ENCODE data around the gene JHY. TPM values are rescaled to one million over a fixed set of nuclear protein-coding genes. Genes with fewer than 3 reads are reported as not detected.
A peak's percentile ranks its signal among the peaks of the same experiment; 100 is the strongest.
"Not testable (repeated sequence)": the region's sequence is repeated elsewhere in the genome, so short reads cannot be mapped to it uniquely, and the experiment has no call there.

Gene JHY
- total RNA-seq, 2 experiments from 2014 or later = 2.9 to 3.1 TPM

DNA sequence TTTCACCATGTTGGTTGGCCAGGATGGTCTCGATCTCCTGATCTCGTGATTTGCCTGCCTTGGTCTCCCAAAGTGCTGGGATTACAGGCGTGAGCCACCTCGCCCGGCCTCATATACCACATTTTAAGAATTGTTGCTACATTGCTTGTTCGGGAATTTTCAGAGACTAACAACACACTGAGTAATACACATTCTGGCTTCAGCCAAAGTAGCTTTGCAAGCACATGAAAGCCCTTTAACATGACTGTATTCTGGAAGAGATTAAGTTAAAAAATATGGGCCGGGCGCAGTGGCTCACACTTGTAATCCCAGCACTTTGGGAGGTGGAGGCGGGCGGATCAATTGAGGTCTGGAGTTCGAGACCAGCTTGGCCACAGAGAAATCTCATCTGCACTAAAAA is 29.3 kb upstream of the JHY start:
- Mint-ChIP-seq H3K27ac (peak overlapping the region; percentile 70), H3K4me1 (peaks cover 32% of the 10 kb centered on the region), H3K4me3 (no peak overlapping the region), H3K9me3 (no peaks in the 10 kb centered on the region), H3K27me3 (peaks cover 4% of the 10 kb centered on the region), H3K36me3 (ENCODE audit: low read depth) (no peaks in the 10 kb centered on the region)
- ChIA-PET POLR2A (no interaction called here), CTCF (interaction anchor here (0.5 to 2.2 kb wide), 16 partner anchors 10 to 1549 kb away, joined by 3 to 10 read pairs (median 3); no protein-coding TSS in a partner anchor)
- DNase-seq = no peak

DNA sequence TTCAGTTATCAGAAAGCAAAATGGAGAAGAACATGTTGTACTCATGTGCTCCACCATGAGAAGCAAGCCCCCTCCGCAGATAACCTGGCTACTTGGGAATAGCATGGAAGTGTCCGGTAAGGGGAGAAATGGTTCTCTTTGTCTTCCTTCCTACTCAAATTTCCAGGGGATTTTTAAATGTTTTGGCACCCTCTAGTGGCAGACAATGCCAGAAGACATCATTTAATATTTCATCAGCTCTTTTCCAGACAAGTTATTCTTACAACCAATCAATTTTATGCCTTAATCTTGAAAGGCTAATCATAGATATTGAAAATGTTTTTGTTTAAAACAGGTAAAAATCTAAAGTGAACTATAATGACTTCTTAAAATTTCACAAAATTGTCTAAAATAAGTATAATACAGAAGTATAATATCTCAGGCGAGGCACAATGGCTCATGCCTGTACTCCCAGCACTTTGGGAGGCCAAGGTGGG is 28.6 kb upstream of the JHY start:
- H3K27ac Mint-ChIP-seq = no peak overlapping the region
- no peaks in the 10 kb centered on the region for H3K36me3 Mint-ChIP-seq (ENCODE audit: low read depth)
- ChIA-PET POLR2A (no interaction called here), CTCF (interaction anchor here (0.5 to 2.2 kb wide), 14 partner anchors 10 to 1549 kb away, joined by 3 to 10 read pairs (median 4); no protein-coding TSS in a partner anchor)
- peaks cover 6% of the 10 kb centered on the region for H3K27me3 Mint-ChIP-seq
- peak; percentile 77 for DNase-seq
- no peaks in the 10 kb centered on the region for H3K9me3 Mint-ChIP-seq
- peaks cover 32% of the 10 kb centered on the region for H3K4me1 Mint-ChIP-seq
- H3K4me3 Mint-ChIP-seq = no peak overlapping the region

DNA sequence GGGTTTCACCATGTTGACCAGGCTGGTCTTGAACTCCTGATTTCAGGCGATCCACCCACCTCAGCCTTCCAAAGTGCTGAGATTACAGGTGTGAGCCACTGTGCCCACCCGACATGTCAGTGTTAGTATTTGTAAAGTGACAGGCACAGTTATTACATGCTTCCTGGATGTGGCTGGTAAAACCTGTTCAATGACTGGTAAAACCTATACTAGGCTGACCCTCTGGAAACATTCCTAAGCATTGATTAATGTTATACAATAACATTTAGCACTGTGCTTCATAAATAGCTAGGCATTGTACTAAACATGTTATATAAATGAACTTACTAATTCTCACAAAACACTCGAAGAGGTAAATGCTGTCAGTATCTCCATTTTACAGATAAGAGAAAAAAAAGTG is 20.9 kb upstream of the JHY start:
- Mint-ChIP-seq H3K27ac (no peak overlapping the region), H3K4me1 (peaks cover 4% of the 10 kb centered on the region), H3K4me3 (no peak overlapping the region), H3K36me3 (ENCODE audit: low read depth) (no peaks in the 10 kb centered on the region), H3K9me3 (no peaks in the 10 kb centered on the region), H3K27me3 (peaks cover 14% of the 10 kb centered on the region)
- DNase-seq = no peak
- ChIA-PET POLR2A (no interaction called here), CTCF (no interaction called here)

DNA sequence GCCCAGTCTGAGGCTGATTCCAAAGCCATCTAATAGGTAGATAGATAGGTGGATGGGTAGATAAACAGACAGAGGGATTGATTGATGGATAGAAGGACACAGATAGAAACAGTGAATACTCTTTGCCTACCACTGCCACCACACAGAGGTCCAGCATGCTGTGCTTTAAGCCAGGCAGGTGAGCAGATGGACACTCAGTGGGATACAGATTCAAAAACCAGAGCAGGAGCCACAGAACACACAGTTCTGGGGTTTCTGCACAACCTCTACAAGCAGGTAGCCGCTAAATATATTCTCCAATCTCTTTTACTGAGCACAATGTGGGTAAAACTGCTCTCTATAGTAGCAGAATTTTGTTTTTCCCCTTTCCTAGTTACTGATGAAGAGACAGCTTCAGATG is 20.5 kb upstream of the JHY start:
- Mint-ChIP-seq H3K27ac (no peak overlapping the region), H3K9me3 (no peaks in the 10 kb centered on the region), H3K4me3 (no peak overlapping the region), H3K4me1 (peaks cover 2% of the 10 kb centered on the region), H3K27me3 (peaks cover 14% of the 10 kb centered on the region), H3K36me3 (ENCODE audit: low read depth) (no peaks in the 10 kb centered on the region)
- CTCF ChIA-PET = no interaction called here
- POLR2A ChIA-PET = no interaction called here
- DNase-seq = no peak

DNA sequence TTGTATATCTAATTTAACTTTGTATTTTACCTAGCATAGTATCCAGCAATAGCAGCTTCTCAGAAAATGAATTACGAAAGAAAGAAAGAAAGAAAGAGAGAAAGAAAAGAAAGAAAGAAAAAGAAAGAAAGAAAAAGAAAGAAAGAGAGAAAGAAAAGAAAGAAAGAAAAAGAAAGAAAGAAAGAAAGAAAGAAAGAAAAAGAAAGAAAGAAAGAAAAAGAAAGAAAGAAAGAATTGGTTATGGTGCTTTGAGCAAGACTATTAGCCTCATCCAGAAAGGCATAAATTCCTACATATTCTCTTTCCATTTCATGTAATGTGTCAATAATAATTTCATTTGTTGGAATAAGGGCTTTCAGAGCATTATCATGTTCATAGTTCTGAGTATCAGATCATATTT is 19.4 kb upstream of the JHY start:
- CTCF ChIA-PET = interaction anchor here (0.7 to 1.5 kb wide), 3 partner anchors 13 to 178 kb away, joined by 3 to 9 read pairs (median 3); no protein-coding TSS in a partner anchor
- POLR2A ChIA-PET = not testable (repeated sequence)

DNA sequence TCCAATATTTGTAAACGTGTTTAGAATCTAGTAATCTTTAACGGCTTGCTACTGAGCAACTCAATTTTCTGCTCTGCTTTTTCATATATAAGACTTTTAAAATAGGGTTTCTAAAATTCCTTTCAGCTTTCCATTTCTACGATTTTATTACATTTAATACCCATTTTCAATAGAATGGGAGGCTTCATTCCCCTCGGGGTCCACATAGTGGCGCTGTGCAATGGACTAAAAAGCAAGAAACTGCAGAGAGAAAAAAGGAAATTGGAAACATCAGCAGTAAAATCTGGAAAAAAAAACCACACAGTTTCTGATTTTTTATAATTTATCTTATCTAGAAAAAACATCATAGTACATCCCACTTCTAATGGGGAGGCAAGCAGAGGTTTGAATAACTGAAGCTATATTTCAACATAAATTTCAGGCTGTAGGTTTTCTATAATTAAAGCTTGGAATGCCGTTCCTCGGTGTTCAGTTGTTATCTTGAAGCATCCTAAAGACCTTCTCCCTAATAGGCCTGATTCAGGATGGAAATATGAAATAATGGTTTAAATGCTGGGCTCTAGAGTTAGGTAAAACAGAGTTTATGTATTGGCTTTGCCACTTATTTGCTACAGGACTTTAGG is 18.7 kb upstream of the JHY start:
- H3K36me3 Mint-ChIP-seq (ENCODE audit: low read depth) = no peaks in the 10 kb centered on the region
- peaks cover 2% of the 10 kb centered on the region for H3K4me1 Mint-ChIP-seq
- CTCF ChIA-PET = interaction anchor here (0.7 to 1.5 kb wide), 3 partner anchors 12 to 158 kb away, joined by 3 to 9 read pairs (median 3); no protein-coding TSS in a partner anchor

More for the DNA sequence above, 19.4 kb upstream of the JHY start:
- H3K4me1 Mint-ChIP-seq; H3K36me3 Mint-ChIP-seq (ENCODE audit: low read depth); H3K9me3 Mint-ChIP-seq; DNase-seq; H3K4me3 Mint-ChIP-seq; H3K27ac Mint-ChIP-seq: not testable (repeated sequence)
- H3K27me3 Mint-ChIP-seq = peaks cover 10% of the 10 kb centered on the region

DNA sequence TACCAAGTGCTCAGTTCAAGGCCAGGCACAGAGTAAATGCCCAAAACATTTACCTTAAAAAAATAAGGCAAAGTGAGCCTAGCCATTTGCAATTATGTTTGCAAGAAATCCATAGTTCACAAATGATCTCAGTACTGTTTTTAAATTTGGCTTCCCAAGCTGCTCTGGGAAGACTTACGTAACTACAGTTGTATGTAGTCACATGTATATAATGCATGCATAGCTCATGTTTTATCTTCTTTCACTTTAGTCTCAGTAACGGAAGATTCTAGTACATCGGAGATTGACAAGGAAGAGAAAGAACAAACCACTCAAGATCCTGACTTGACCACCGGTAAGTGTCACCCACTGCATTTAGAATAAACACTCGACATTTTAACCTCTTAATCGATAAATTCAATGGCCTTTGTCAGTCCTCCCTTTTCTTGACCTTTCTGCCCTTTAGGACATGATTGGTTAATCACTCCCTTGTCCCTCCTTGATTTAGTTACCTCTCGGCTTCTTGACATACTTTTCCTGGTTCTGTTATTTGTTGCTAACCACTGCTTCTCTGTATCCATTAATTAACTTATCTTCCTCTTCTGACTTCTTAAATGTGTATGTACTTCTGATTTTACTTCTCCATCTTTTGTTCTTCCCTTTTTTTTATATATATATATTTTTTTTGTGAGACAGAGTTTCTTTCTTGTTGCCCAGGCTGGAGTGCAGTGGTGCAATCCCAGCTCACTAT is 18.0 kb upstream of the JHY start:
- Mint-ChIP-seq H3K27me3 (peaks cover 9% of the 10 kb centered on the region), H3K9me3 (no peaks in the 10 kb centered on the region), H3K4me3 (no peak overlapping the region), H3K4me1 (peaks cover 2% of the 10 kb centered on the region), H3K27ac (no peak overlapping the region), H3K36me3 (ENCODE audit: low read depth) (no peaks in the 10 kb centered on the region)
- CTCF ChIA-PET = interaction anchor here (0.7 to 1.5 kb wide), 3 partner anchors 11 to 157 kb away, joined by 3 to 9 read pairs (median 3); no protein-coding TSS in a partner anchor
- no peak for DNase-seq
- POLR2A ChIA-PET = no interaction called here

More for the DNA sequence above, 18.7 kb upstream of the JHY start:
- POLR2A ChIA-PET = no interaction called here
- H3K4me3 Mint-ChIP-seq = no peak overlapping the region
- H3K27me3 Mint-ChIP-seq = peaks cover 9% of the 10 kb centered on the region
- H3K9me3 Mint-ChIP-seq = no peaks in the 10 kb centered on the region
- peak; percentile 47 for DNase-seq
- no peak overlapping the region for H3K27ac Mint-ChIP-seq

DNA sequence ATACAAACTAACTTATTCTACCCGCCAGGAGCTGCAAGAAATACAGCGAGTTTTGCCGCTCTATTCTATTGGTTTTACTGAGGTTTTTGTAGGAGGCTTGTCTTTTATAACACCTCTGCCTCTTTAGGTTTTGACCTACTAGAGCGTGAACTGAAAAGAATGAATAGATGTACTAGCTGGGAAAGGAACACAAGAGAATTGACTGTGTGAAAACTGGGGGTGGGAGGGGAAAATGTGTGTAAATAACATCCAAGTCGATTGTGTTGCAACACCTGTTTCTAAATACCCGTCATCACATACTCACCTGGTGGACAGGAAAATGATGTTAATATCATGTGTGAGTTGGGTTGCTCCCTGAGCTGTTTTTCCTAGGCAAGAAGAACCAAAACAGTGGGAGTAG is 12.9 kb upstream of the JHY start:
- H3K4me3 Mint-ChIP-seq = no peak overlapping the region
- no peaks in the 10 kb centered on the region for H3K4me1 Mint-ChIP-seq
- H3K36me3 Mint-ChIP-seq (ENCODE audit: low read depth) = no peaks in the 10 kb centered on the region
- ChIA-PET CTCF (interaction anchor here (1.0 to 2.8 kb wide), 4 partner anchors 10 to 115 kb away, joined by 3 to 13 read pairs (median 4); no protein-coding TSS in a partner anchor), POLR2A (no interaction called here)
- H3K9me3 Mint-ChIP-seq = no peaks in the 10 kb centered on the region
- no peak for DNase-seq
- H3K27me3 Mint-ChIP-seq = no peaks in the 10 kb centered on the region
- no peak overlapping the region for H3K27ac Mint-ChIP-seq

DNA sequence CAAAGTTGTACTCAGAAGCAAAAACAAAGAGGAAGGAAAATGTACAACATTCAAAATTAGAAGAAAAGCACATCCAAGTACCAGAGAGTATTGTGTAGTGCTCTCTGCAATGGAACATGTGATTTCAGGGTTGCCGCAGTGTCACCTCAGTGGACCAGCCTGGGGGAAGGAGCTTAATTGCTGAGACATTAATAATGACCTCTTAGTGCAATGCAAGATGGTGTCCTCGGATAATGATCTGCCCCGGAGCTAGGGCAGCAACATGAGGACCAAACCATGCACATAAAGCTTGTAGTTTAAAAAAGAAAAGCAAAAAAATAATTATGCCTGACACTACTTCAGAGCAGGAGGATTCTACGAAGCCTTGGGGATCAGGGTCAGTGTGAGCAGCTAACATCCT is 11.3 kb upstream of the JHY start:
- Mint-ChIP-seq H3K4me1 (peaks cover 2% of the 10 kb centered on the region), H3K4me3 (no peak overlapping the region), H3K36me3 (ENCODE audit: low read depth) (no peaks in the 10 kb centered on the region), H3K9me3 (no peaks in the 10 kb centered on the region), H3K27me3 (no peaks in the 10 kb centered on the region), H3K27ac (no peak overlapping the region)
- DNase-seq = no peak
- ChIA-PET CTCF (interaction anchor here (2.8 kb wide), 1 partner anchor 12 kb away, joined by 13 read pairs; no protein-coding TSS in a partner anchor), POLR2A (no interaction called here)

DNA sequence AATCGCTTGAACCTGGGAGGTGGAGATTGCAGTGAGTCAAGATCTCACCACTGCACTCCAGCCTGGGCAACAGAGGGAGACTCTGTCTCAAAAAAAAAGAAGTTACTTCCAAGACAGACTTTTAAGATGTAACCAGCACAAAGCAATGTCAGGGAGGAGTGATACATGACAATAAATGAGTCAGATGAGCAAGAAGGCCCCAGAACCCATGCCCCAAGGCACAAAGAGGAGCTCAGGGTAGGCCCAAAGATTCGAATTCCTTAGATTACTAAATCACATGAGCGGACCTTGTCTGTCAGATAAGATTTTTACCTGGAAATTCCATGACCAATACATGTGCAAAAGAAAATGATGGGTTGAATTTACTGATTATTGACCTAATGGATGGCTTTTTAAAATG is 10.5 kb upstream of the JHY start:
- H3K4me1 Mint-ChIP-seq = peaks cover 2% of the 10 kb centered on the region
- ChIA-PET CTCF (no interaction called here), POLR2A (no interaction called here)
- no peak overlapping the region for H3K27ac Mint-ChIP-seq
- no peaks in the 10 kb centered on the region for H3K9me3 Mint-ChIP-seq
- H3K4me3 Mint-ChIP-seq = no peak overlapping the region
- H3K27me3 Mint-ChIP-seq = no peaks in the 10 kb centered on the region
- no peaks in the 10 kb centered on the region for H3K36me3 Mint-ChIP-seq (ENCODE audit: low read depth)
- no peak for DNase-seq

DNA sequence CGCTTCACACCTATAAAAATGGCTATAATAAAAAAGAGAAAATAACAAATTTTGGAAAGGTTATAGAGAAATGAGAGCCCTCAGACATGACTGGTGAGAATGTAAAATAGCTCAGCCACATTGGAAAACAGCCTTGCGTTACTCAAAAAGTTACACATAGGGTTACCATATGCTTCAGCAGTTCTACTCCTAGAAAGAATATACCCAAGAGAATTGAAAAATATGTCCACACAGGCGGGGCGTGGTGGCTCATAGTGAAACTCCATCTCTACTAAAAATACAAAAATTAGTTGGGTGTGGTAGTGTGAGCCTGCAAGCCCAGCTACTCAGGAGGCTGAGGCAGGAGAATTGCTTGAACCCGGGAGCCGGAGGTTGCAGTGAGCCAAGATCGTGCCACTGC is 7.6 kb upstream of the JHY start:
- no peak overlapping the region for H3K27ac Mint-ChIP-seq
- ChIA-PET CTCF (interaction anchor here (0.5 to 1.1 kb wide), 2 partner anchors 10 to 11 kb away, joined by 3 read pairs; no protein-coding TSS in a partner anchor), POLR2A (no interaction called here)

DNA sequence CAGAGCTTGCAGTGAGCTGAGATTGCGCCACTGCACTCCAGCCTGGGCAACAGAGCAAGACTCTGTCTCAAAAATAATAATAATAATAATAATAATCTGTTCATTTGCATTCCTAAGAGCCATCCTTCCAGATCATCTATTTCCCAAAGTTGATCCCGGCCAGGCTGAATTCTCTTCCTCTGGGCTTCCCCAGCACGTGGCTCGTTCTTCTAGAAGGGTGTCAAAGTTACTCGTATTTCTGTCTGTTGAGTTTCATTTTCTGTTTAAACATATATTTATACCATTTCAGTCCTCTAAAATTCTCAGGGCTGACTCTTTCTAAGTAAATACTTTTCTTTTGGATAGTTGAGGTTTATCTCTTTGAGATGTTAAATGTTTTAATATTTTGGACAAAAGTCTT is 4.8 kb upstream of the JHY start:
- peaks cover 3% of the 10 kb centered on the region for H3K36me3 Mint-ChIP-seq (ENCODE audit: low read depth)
- H3K4me1 Mint-ChIP-seq = peaks cover 23% of the 10 kb centered on the region
- H3K27me3 Mint-ChIP-seq = peaks cover 19% of the 10 kb centered on the region
- peak overlapping the region; percentile 62 for H3K4me3 Mint-ChIP-seq
- ChIA-PET CTCF (interaction anchor here (1.7 kb wide), 1 partner anchor 14 kb away, joined by 3 read pairs; no protein-coding TSS in a partner anchor), POLR2A (no interaction called here)
- H3K9me3 Mint-ChIP-seq = no peaks in the 10 kb centered on the region
- H3K27ac Mint-ChIP-seq = peak overlapping the region; percentile 55
- DNase-seq = no peak

More for the DNA sequence above, 7.6 kb upstream of the JHY start:
- no peak for DNase-seq
- peaks cover 5% of the 10 kb centered on the region for H3K27me3 Mint-ChIP-seq
- H3K9me3 Mint-ChIP-seq = no peaks in the 10 kb centered on the region
- peaks cover 3% of the 10 kb centered on the region for H3K36me3 Mint-ChIP-seq (ENCODE audit: low read depth)
- no peak overlapping the region for H3K4me3 Mint-ChIP-seq
- peaks cover 9% of the 10 kb centered on the region for H3K4me1 Mint-ChIP-seq

DNA sequence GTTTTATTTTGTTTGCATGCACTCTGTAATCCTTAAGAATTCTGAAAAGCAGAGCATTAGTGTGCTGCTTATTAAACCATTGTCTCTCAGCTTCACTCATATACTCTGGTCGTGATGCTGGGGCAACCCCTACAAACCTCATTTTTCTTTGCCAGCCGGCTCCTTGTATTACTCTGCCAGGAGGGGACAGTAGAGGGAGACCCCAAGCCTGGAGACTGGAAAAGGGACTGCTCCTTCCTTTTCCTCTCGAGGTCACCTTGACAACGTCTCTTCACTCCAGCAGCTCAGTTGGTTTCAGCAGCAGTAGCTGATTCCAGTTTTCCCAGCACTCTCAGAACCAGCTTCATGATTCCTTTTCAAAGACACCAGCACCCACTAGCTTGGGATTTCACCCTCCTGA is 2.8 kb upstream of the JHY start:
- no peak for DNase-seq
- CTCF ChIA-PET = interaction anchor here (1.3 to 1.7 kb wide), 2 partner anchors 26 to 141 kb away, joined by 3 to 5 read pairs; no protein-coding TSS in a partner anchor
- H3K27me3 Mint-ChIP-seq = peaks cover 19% of the 10 kb centered on the region
- H3K27ac Mint-ChIP-seq = no peak overlapping the region
- no peaks in the 10 kb centered on the region for H3K9me3 Mint-ChIP-seq
- H3K4me3 Mint-ChIP-seq = no peak overlapping the region
- POLR2A ChIA-PET = no interaction called here
- H3K4me1 Mint-ChIP-seq = peaks cover 31% of the 10 kb centered on the region
- peaks cover 3% of the 10 kb centered on the region for H3K36me3 Mint-ChIP-seq (ENCODE audit: low read depth)

Data from activated CD4-positive, alpha-beta T cell treated with anti-CD3 and anti-CD28 coated beads, Interleukin-2, amount 10 ng/mL, durations not matched to agents 7 days and 5 days (primary cell).